ENCODE data around the gene BAIAP2L1. TPM values are rescaled to one million over a fixed set of nuclear protein-coding genes. Genes with fewer than 3 reads are reported as not detected.

Gene BAIAP2L1
- total RNA-seq: 1.3 and 1.6 TPM in 2 replicates

DNA sequence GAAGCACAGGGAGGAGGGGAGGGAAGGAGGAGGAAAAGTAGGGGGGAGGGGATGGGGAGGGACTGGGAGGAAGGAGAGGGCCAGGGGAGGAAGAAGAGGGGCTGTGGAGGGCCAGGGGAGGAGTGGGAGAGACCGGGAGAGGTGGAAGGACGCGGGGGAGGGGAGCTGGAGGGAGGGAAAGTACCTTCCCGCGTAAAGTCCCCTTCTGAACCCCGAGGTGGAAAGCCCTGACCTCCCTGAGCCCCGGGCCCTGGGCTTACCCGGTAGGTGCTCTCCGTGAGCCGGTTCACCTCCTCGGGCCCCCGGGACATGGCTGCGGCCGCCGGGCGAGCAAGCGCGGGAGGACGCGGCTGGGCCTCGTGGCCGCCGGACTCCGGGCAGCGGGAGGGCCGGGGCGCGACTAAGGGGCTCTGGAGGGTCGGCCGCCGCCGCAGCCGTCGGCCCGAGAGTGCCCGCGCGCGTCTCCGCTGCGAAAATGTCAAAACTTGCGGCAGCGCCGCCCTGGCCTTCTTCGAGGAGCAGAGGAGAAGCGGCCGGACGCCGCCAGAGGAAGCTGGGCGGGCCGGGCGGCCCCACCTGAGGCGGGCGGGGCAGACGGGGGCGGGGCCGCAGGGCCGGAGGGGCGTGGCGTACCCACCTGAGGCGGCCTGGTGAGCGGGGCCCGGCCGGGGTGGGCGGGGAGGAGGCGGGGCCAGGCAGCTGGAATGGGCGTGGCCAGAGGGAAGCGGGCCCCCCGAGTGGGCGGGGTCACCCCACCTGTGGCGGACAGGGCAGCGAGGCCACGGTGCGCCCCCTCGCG is at the start of gene BAIAP2L1:
Gene BAIAP2L1 (minus strand): TSS at position 549 of the 799 bp plus-strand sequence. CDS start 238 bp downstream, at position 311.

GRCh38 chr7:98280791-98281756 is 119.8 kb downstream of the BAIAP2L1 start, which contains the start of gene BRI3:
BRI3 (plus strand) TSS chr7:98281686; CDS start chr7:98281796, 110 bp downstream.

DNA sequence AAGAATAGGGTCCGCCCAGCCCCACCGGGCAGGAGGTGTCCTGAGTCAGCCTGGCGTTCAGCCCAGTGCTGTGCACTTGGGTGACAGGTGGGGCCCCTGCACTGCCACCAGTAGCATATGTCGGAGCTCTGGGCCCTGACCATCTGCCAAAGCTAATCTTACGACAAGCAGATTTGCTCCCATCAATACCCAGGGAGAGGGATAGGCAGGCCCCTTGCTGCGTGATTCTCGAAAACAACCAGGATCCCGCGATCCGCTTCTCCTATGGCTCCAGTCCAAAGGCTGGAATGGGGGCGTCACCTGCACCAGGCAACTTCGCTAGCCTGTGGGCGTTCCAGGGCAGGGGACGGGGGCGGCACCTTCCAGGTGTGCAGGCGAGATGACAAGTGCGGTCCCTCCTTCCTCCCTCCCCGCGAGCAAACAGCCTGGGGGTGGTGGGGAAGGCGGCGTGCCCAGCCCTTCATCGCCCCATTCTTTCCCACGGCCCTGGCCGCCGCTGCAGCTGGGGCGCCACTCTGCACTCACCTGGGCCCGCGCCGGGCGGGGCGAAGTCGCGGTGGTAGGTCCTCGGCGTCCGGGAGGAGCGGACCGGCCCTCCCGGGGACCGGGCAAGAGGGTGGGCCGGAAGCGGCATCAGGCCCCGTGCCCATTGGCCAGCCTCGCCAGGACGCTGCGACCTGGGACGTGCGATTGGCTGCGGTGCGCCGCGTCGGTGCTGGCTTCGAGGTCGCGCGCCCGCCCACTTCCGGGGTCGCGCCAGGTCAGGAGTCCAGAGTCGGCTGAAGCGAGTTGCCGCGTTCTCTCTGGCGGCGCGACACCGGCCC is 149.1 kb downstream of the BAIAP2L1 start, which contains the start of gene TECPR1:
Gene TECPR1 (minus strand): TSS at position 632 of the 824 bp plus-strand sequence. CDS start 6,086 bp downstream, outside the sequence.

Other genes with a start within 250 kb of the BAIAP2L1 start
- gene BHLHA15, start 189.7 kb downstream of the BAIAP2L1 start, total RNA-seq: 0.26 and 0.70 TPM in 2 replicates
- 10.5 and 19.0 TPM in 2 replicates for gene TECPR1, start 148.9 kb downstream of the BAIAP2L1 start, total RNA-seq
- 63.2 and 63.9 TPM in 2 replicates for gene BRI3, start 119.4 kb downstream of the BAIAP2L1 start, total RNA-seq
- gene NPTX2, start 216.2 kb upstream of the BAIAP2L1 start, total RNA-seq: 0.51 and 10.4 TPM in 2 replicates

Data from pericardium fibroblast (primary cell).